Measurements from ENCODE around the gene ATG7.
"Not testable (repeated sequence)": the region's sequence is repeated elsewhere in the genome, so short reads cannot be mapped to it uniquely, and the experiment has no call there.

Gene ATG7

GRCh38 chr3:11591002-11591355, 318.8 kb downstream of the ATG7 start:
- TF ChIP-seq CTCF (IDR thresholded peaks at IDR 0.05; ENCODE audit: low read depth, low read length, missing control alignments), result no peak
- DNase-seq (ENCODE audit: low read depth), result no peak
- no peak overlapping the region for H3K4me3 ChIP-seq (ENCODE audit: low read depth, low read length)
- in situ Hi-C loops (cut with HindIII; ENCODE audit: low sequenced_read_pairs), result no loop called here

- TF ChIP-seq CTCF (IDR thresholded peaks at IDR 0.05; ENCODE audit: low read depth, low read length, missing control alignments), result no peak
- peak; percentile 79 for DNase-seq (ENCODE audit: low read depth)
- in situ Hi-C loops (cut with HindIII; ENCODE audit: low sequenced_read_pairs), result no loop called here
- H3K4me3 ChIP-seq (ENCODE audit: low read depth, low read length), result no peak overlapping the region
Measured at GRCh38 chr3:11591391-11592282, 319.4 kb downstream of the ATG7 start.

GRCh38 chr3:11592445-11593298, 320.5 kb downstream of the ATG7 start:
- in situ Hi-C loops (cut with HindIII; ENCODE audit: low sequenced_read_pairs), result no loop called here
- TF ChIP-seq CTCF (IDR thresholded peaks at IDR 0.05; ENCODE audit: low read depth, low read length, missing control alignments), result no peak
- DNase-seq (ENCODE audit: low read depth), result no peak
- no peak overlapping the region for H3K4me3 ChIP-seq (ENCODE audit: low read depth, low read length)

- DNase-seq (ENCODE audit: low read depth), result no peak
- in situ Hi-C loops (cut with HindIII; ENCODE audit: low sequenced_read_pairs), result no loop called here
- no peak overlapping the region for H3K4me3 ChIP-seq (ENCODE audit: low read depth, low read length)
- no peak for TF ChIP-seq CTCF (IDR thresholded peaks at IDR 0.05; ENCODE audit: low read depth, low read length, missing control alignments)
Measured at GRCh38 chr3:11593318-11594034, 321.3 kb downstream of the ATG7 start.

- H3K4me3 ChIP-seq (ENCODE audit: low read depth, low read length); in situ Hi-C loops (cut with HindIII; ENCODE audit: low sequenced_read_pairs); DNase-seq (ENCODE audit: low read depth): not testable (repeated sequence)
Measured at GRCh38 chr3:11595024-11595423, 322.8 kb downstream of the ATG7 start.

- DNase-seq (ENCODE audit: low read depth), result no peak
- TF ChIP-seq CTCF (IDR thresholded peaks at IDR 0.05; ENCODE audit: low read depth, low read length, missing control alignments), result no peak
- in situ Hi-C loops (cut with HindIII; ENCODE audit: low sequenced_read_pairs), result no loop called here
- H3K4me3 ChIP-seq (ENCODE audit: low read depth, low read length), result no peak overlapping the region
Measured at GRCh38 chr3:11596387-11596786, 324.2 kb downstream of the ATG7 start.

Data from astrocyte of the cerebellum (primary cell).